ENCODE results near the gene MAML3. TPM values are rescaled to one million over a fixed set of nuclear protein-coding genes. Genes with fewer than 3 reads are reported as not detected.

Gene MAML3
- total RNA-seq, 2 donors from 2014 or later = 9.3 to 10.1 TPM

DNA sequence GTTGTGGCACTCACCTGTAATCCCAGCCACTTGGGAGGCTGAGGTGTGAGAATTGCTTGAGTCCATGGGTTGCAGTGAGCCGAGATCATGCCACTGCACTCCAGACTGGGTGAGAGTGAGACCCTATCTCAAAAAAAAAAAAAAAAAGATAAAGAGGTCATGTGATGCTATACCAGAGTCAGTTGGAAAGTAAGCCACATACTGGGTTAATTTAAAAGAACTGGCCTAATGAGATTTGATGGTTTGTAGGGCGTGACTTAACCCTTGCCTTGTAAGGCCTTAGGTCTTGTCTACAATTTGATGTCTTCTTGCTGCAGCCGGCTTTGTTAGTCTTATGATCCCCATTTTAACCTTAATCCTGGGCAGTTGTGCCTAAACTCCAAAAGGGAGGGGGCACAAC lies 483.2 kb downstream of the MAML3 start:
- intact Hi-C loops (cut with DNase I) = no loop called here
- Histone ChIP-seq H3K4me3 (no peak overlapping the region), H3K9me3 (no peaks in the 10 kb centered on the region), H3K4me1 (peaks cover 7% of the 10 kb centered on the region), H3K27ac (no peak overlapping the region), H3K9ac (ENCODE audit: low read depth in 2 of 2, low read length in 2 of 2) (no peak overlapping the region), H3K27me3 (no peaks in the 10 kb centered on the region), H3K36me3 (no peaks in the 10 kb centered on the region)
- TF ChIP-seq, protein P1, sequence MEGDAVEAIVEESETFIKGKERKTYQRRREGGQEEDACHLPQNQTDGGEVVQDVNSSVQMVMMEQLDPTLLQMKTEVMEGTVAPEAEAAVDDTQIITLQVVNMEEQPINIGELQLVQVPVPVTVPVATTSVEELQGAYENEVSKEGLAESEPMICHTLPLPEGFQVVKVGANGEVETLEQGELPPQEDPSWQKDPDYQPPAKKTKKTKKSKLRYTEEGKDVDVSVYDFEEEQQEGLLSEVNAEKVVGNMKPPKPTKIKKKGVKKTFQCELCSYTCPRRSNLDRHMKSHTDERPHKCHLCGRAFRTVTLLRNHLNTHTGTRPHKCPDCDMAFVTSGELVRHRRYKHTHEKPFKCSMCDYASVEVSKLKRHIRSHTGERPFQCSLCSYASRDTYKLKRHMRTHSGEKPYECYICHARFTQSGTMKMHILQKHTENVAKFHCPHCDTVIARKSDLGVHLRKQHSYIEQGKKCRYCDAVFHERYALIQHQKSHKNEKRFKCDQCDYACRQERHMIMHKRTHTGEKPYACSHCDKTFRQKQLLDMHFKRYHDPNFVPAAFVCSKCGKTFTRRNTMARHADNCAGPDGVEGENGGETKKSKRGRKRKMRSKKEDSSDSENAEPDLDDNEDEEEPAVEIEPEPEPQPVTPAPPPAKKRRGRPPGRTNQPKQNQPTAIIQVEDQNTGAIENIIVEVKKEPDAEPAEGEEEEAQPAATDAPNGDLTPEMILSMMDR (IDR thresholded peaks at IDR 0.05) = no peak
- no peak for DNase-seq

DNA sequence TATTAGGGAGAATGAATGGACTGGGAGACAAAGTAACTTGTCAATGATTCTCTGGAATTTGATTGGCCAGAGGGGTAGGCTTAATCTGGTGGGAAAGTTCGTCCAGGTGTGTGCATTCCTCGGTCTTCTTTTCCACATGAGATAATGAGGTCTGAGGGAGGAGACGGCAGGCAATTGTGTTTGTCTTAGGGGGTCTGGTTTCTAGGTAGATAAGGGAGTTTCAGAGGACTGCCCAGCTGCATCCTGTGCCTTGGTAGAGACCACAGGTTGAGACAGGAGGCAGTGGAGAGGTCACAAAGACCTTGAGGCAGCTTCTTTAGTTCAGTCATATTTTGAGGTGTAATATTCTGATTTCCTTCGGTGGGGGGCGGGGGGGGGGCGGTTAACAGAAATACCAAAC lies 484.1 kb downstream of the MAML3 start:
- H3K36me3 ChIP-seq = no peaks in the 10 kb centered on the region
- no peaks in the 10 kb centered on the region for H3K27me3 ChIP-seq
- no peak overlapping the region for H3K27ac ChIP-seq
- DNase-seq = no peak
- TF ChIP-seq, protein P1 (IDR thresholded peaks at IDR 0.05) = no peak
- intact Hi-C loops (cut with DNase I) = no loop called here
- H3K9ac ChIP-seq (ENCODE audit: low read depth in 2 of 2, low read length in 2 of 2) = no peak overlapping the region
- H3K4me1 ChIP-seq = peaks cover 10% of the 10 kb centered on the region
- H3K4me3 ChIP-seq = no peak overlapping the region
- H3K9me3 ChIP-seq = no peaks in the 10 kb centered on the region

DNA sequence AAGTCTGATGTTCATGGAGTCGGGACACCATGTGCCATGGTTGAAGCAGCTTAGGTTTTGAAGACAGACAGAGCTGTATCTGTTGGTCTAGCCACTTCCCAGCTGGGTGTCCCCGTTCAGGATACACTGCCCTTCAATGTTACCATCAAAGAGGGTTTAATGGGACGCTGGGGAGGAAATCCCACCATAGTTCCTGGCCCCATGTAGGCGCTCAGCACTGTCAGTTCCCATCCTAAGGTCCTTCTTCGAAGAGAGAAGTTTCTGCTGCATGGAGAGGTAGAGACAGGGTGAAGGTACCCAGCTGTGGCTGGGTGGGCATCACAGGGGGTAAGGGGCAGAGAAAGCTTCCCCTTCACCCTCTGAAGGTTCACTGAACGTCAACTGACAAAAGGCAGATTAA lies 484.6 kb downstream of the MAML3 start:
- intact Hi-C loops (cut with DNase I) = no loop called here
- Histone ChIP-seq H3K4me3 (no peak overlapping the region), H3K9ac (ENCODE audit: low read depth in 2 of 2, low read length in 2 of 2) (no peak overlapping the region), H3K9me3 (no peaks in the 10 kb centered on the region), H3K4me1 (peaks cover 11% of the 10 kb centered on the region), H3K27ac (no peak overlapping the region), H3K36me3 (no peaks in the 10 kb centered on the region), H3K27me3 (no peaks in the 10 kb centered on the region)
- no peak for DNase-seq
- TF ChIP-seq, protein P1 (IDR thresholded peaks at IDR 0.05) = no peak

DNA sequence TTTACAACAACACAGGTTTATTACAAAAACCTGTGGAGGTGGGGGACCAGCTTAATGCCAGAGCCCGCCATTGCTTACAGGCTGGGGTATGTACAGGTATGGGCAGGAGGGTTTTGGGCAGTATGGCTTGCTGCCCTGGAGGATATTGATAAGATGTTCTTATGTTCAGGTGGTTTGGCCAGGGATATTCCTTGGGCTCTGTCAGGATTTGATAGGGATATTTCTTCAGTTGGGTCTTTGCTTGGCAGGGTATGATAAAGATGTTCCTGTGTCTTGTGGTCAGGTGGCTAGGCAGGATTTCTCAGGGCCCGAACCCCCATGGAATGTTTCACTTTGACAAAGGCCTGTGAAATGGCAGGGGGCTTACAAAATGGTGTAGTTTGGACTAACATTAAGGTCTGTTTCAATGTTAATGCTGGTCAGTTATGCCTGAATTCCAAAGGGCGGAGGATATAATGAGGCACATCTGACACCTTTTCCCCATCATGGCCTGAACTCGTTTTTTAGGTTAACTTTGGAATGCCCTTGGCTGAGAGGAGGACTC lies 485.3 kb downstream of the MAML3 start:
- H3K4me1 ChIP-seq = peaks cover 12% of the 10 kb centered on the region
- no peaks in the 10 kb centered on the region for H3K27me3 ChIP-seq
- no peak for DNase-seq
- no peak overlapping the region for H3K27ac ChIP-seq
- H3K4me3 ChIP-seq = no peak overlapping the region
- intact Hi-C loops (cut with DNase I) = no loop called here
- TF ChIP-seq, protein P1 (IDR thresholded peaks at IDR 0.05) = no peak
- H3K36me3 ChIP-seq = no peaks in the 10 kb centered on the region
- no peaks in the 10 kb centered on the region for H3K9me3 ChIP-seq
- H3K9ac ChIP-seq (ENCODE audit: low read depth in 2 of 2, low read length in 2 of 2) = no peak overlapping the region

DNA sequence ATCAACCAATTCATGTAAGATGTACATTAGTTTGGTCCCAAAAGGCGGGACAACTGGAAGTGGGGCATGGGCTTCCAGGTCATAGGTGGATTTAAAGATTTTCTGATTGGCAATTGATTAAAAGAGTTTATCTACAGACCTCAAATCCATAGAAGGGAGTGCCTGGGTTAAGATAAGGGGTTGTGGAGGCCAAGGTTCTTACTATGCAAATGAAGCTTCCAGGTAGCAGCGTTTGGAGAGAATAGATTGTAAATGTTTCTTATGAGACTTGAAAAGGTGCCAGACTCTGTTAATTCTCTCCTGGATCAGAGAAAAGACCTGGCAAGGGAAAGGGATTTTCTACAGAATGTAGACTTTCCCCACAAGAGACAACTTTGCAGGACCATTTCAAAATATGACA lies 485.9 kb downstream of the MAML3 start:
- no peaks in the 10 kb centered on the region for H3K27me3 ChIP-seq
- no peaks in the 10 kb centered on the region for H3K36me3 ChIP-seq
- H3K4me3 ChIP-seq = peak overlapping the region; percentile 48
- TF ChIP-seq, protein P1 (IDR thresholded peaks at IDR 0.05) = no peak
- peak; percentile 51 for DNase-seq
- peak overlapping the region; percentile 94 for H3K27ac ChIP-seq
- H3K9ac ChIP-seq (ENCODE audit: low read depth in 2 of 2, low read length in 2 of 2) = peak overlapping the region in 1 of 2 donors; percentile 88
- intact Hi-C loops (cut with DNase I) = no loop called here
- no peaks in the 10 kb centered on the region for H3K9me3 ChIP-seq
- peaks cover 15% of the 10 kb centered on the region for H3K4me1 ChIP-seq

Other genes with a start within 250 kb of the MAML3 start
- gene SCOC, start 219.5 kb upstream of the MAML3 start, total RNA-seq = 10 to 100 TPM; 58.5 to 65.0 TPM